Measurements from ENCODE around the gene ICE2. TPM values are rescaled to one million over a fixed set of nuclear protein-coding genes. Genes with fewer than 3 reads are reported as not detected.

The ICE2 gene
- total RNA-seq, 1 donor from 2014 or later, result 85.1 TPM

- no peak for TF ChIP-seq CTCF (IDR thresholded peaks at IDR 0.05; ENCODE audit: unreplicated experiment)
- Mint-ChIP-seq H3K27me3 (no peaks in the 10 kb centered on the region), H3K4me1 (ENCODE audit: low read depth) (peaks cover 43% of the 10 kb centered on the region), H3K4me3 (ENCODE audit: low read depth) (no peak overlapping the region), H3K36me3 (ENCODE audit: insufficient read depth) (peaks cover 28% of the 10 kb centered on the region), H3K27ac (peak overlapping the region; percentile 52), H3K9me3 (ENCODE audit: low read depth) (no peaks in the 10 kb centered on the region)
- DNase-seq (ENCODE audit: low spot score, unreplicated experiment), result no peak
Measured at GRCh38 chr15:60372227-60372626, 106.7 kb downstream of the ICE2 start.

GRCh38 chr15:60371175-60372051, 107.5 kb downstream of the ICE2 start:
- Mint-ChIP-seq H3K9me3 (ENCODE audit: low read depth) (no peaks in the 10 kb centered on the region), H3K27ac (peak overlapping the region; percentile 37), H3K4me3 (ENCODE audit: low read depth) (no peak overlapping the region), H3K27me3 (no peaks in the 10 kb centered on the region), H3K36me3 (ENCODE audit: insufficient read depth) (peaks cover 26% of the 10 kb centered on the region), H3K4me1 (ENCODE audit: low read depth) (peaks cover 41% of the 10 kb centered on the region)
- no peak for DNase-seq (ENCODE audit: low spot score, unreplicated experiment)
- no peak for TF ChIP-seq CTCF (IDR thresholded peaks at IDR 0.05; ENCODE audit: unreplicated experiment)

- peaks cover 35% of the 10 kb centered on the region for H3K4me1 Mint-ChIP-seq (ENCODE audit: low read depth)
- H3K36me3 Mint-ChIP-seq (ENCODE audit: insufficient read depth), result peaks cover 26% of the 10 kb centered on the region
- no peak overlapping the region for H3K4me3 Mint-ChIP-seq (ENCODE audit: low read depth)
Measured at GRCh38 chr15:60370869-60371136, 108.1 kb downstream of the ICE2 start.

GRCh38 chr15:60370105-60370868, 108.7 kb downstream of the ICE2 start:
- Mint-ChIP-seq H3K4me1 (ENCODE audit: low read depth) (peaks cover 30% of the 10 kb centered on the region), H3K36me3 (ENCODE audit: insufficient read depth) (peaks cover 26% of the 10 kb centered on the region), H3K27me3 (no peaks in the 10 kb centered on the region), H3K9me3 (ENCODE audit: low read depth) (peaks cover 2% of the 10 kb centered on the region), H3K4me3 (ENCODE audit: low read depth) (no peak overlapping the region), H3K27ac (peak overlapping the region; percentile 77)
- no peak for TF ChIP-seq CTCF (IDR thresholded peaks at IDR 0.05; ENCODE audit: unreplicated experiment)
- no peak for DNase-seq (ENCODE audit: low spot score, unreplicated experiment)

More at GRCh38 chr15:60370869-60371136, 108.1 kb downstream of the ICE2 start:
- H3K27me3 Mint-ChIP-seq, result no peaks in the 10 kb centered on the region
- H3K9me3 Mint-ChIP-seq (ENCODE audit: low read depth), result no peaks in the 10 kb centered on the region
- no peak for TF ChIP-seq CTCF (IDR thresholded peaks at IDR 0.05; ENCODE audit: unreplicated experiment)
- H3K27ac Mint-ChIP-seq, result peak overlapping the region; percentile 77
- DNase-seq (ENCODE audit: low spot score, unreplicated experiment), result no peak

GRCh38 chr15:60369696-60370095, 109.2 kb downstream of the ICE2 start:
- peaks cover 24% of the 10 kb centered on the region for H3K4me1 Mint-ChIP-seq (ENCODE audit: low read depth)
- peak overlapping the region; percentile 13 for H3K27ac Mint-ChIP-seq
- no peak for DNase-seq (ENCODE audit: low spot score, unreplicated experiment)
- H3K4me3 Mint-ChIP-seq (ENCODE audit: low read depth), result no peak overlapping the region
- H3K36me3 Mint-ChIP-seq (ENCODE audit: insufficient read depth), result peaks cover 27% of the 10 kb centered on the region
- H3K27me3 Mint-ChIP-seq, result no peaks in the 10 kb centered on the region
- no peak for TF ChIP-seq CTCF (IDR thresholded peaks at IDR 0.05; ENCODE audit: unreplicated experiment)
- H3K9me3 Mint-ChIP-seq (ENCODE audit: low read depth), result peaks cover 3% of the 10 kb centered on the region

Other genes starting within 250 kb of the ICE2 start
- gene ANXA2, start 81.2 kb downstream of the ICE2 start, total RNA-seq, result 311 and 366 TPM in 2 replicates

Data from progenitor cell of endocrine pancreas (in vitro differentiated cells).